GDM1 (cell line): ENCODE measurements around the gene ADRA2B.
"Not testable (repeated sequence)": the region's sequence is repeated elsewhere in the genome, so short reads cannot be mapped to it uniquely, and the experiment has no call there.

Experiments
- DNase-seq: peaks from one replicate; lab custom pipeline; 2025; lab: John Stamatoyannopoulos, UW

ADRA2B gene

DNA sequence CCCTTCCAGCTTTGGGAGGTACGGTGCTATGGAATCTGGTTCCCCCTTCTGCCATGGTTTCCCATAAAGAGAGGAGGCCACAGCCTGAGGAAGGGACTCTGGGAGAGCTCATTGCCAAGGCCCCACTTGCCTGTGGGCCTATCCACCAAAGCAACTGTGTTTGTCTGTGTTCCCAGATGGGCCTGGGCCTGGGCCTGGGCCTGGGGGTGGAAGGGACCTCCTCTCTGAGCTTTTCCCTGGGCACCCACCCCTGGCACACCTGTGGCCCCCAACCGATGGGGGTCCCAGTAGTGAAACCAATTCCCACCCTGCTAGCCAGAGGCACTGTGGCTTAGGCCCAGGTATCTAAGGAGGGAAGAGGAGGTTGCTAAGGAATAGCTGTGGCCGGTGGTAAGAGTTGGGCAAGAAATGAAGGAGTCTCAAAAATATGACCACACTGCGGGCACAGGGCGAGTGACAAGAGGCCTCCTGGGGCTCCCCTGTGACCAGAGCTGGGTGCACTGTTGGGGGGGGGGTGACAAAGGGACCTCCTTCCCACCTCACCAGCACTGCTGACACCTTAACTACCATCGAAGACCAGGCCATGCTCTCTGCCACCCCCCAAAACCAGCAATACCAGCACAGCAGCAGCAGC lies 33.8 kb upstream of the ADRA2B start:
- DNase-seq, result no peak

DNA sequence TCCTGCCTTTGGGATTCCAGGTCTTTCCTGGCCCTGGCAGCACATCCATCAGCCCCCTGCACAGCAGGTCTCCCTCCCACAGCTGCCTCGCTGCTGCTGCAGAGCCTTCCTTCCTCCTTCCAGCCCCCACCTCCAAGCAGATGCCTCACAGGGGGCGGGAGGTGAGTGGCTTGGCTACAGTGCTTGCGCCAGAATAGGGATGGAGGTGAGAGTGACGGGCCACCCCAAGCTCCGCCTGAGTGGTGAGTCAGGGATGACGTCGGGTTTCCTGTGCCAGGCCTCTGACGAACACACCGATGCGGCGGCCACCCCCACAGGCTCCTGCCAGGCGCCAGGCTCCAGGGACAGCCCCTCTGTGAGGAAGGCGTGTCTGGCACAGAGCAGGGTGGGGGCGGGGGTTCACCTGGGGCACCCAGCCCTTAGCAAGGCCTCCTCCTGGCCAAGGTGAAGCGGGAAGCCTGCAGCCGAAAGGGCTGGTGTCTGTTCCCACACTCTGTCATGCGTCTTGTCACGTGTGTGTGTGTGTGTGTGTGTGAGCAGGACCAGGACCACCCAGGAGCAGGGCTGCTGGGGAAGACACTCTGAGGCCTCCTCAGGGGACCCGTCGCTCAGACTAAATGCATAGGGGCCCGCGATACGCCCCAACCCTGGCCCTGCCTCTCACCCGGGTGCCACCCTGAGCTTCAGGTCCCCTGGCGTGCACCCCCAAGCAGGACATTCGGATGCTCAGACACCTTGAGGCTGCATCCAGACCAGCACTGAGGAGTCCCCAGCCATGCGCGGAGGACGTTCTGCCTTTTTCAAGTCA lies 32.2 kb upstream of the ADRA2B start:
- peak; percentile 75 for DNase-seq

DNA sequence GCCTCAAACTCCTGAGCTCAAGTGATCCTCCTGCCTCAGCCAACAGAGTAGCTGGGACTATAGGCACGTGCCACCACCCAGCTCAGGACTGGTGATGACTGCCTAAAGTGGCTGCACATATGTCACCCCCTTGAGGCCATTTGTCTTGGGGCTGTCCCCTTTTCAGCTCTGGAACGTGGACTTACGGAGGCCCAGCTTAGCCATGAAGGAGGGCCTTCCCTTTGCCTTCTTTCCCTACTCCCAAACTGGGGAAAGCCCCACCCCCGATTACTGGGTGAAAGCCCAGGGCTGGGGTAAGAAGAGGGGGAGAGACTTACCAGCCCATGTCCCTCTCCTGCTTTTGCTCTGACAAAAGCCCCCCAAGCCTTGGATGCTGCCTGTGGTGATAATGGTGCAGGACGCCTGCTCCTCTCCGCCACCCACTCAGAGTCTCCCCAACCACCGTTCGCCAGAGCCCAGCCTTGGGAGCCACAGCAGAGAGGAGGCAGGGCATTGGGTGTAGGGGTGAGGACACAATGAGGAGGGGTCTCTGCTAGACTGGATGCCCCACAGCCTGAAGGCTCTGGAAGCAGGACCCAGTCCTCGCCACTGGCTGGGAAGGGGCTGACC lies 31.3 kb upstream of the ADRA2B start:
- no peak for DNase-seq

DNA sequence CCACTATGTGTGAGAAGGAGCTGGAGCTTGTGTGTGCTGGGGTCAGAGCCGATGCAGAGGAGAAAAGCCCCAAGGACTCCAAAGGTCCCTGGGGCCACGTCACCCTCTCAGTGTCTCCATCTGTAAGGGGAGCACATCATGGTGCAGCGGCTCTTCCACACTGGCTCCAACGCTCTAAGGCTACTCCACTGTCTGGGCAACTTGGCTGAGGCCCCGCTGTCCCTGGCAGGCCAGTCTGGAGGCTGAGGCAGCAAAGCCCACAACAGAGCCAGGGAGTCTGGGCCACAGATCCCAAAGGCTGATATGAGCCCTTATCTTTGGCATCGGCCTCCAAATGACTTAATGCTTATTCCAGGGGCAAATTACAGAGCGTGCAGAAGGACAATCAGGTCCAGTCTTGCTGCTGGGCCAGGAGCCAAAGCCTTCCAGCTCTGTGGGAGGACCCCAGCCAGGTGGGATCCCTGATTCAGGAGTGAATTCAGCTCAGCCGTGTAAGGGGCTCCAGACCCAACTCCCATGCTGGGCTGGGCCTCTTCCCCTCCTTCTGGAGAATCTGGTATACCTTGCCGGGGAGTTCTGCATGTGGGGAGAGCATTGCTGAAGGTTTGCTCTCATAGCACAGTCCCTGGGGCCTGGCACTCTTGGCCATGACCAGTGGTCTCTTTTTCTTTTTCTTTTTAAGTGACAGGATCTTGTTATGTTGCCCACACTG lies 30.7 kb upstream of the ADRA2B start:
- DNase-seq, result no peak

DNA sequence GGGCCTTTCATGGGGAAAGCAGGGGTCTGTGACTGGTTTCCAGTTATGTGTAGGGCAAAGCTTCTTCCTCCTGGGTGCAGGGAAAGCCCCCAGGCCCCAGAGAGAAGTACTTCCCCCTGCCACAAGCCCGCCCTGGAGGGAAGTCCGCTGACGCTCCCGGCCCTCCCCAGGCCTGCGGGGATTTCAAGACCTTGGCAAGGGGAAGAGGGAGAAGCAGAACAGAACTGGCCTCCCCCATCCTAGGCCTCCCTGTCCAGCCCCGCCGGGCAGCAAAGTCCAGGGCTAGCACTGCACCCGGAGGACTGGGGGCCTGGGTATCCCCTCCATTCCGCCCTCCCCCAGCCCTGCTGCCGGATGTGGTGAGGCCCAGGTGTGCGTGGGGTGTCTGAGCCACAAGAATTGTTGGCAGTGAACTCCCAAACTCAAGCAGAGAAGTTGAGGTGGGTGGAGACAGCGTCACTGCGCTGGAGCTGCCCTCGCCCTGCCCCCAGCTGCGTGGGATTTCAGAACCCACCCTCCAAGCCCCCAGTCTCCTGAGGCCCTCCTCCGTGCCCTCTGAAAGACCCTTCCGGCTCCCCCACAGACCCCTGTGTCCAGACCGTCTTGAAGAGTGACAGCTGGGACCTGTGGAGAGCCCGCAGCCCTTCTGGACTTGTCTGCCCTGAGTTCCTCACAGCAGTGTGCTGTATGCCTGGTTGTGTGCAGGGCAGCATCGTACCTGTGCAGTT lies 29.9 kb upstream of the ADRA2B start:
- peak; percentile 70 for DNase-seq

DNA sequence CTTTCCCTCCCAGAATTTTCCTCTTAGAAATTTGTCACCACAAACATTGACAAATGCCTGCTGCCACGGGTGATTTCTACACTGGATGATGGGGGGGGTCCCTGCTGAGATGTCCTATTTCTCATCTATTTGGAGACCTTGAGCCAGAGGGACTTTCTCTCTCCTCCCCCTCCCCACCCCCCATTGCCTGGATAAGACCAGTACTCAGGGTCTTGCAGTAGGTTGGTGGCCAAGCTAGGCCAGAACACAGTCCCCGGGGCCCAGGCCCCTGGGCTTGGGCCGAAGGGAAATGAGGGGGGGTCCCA lies 29.4 kb upstream of the ADRA2B start:
- DNase-seq, result no peak

DNA sequence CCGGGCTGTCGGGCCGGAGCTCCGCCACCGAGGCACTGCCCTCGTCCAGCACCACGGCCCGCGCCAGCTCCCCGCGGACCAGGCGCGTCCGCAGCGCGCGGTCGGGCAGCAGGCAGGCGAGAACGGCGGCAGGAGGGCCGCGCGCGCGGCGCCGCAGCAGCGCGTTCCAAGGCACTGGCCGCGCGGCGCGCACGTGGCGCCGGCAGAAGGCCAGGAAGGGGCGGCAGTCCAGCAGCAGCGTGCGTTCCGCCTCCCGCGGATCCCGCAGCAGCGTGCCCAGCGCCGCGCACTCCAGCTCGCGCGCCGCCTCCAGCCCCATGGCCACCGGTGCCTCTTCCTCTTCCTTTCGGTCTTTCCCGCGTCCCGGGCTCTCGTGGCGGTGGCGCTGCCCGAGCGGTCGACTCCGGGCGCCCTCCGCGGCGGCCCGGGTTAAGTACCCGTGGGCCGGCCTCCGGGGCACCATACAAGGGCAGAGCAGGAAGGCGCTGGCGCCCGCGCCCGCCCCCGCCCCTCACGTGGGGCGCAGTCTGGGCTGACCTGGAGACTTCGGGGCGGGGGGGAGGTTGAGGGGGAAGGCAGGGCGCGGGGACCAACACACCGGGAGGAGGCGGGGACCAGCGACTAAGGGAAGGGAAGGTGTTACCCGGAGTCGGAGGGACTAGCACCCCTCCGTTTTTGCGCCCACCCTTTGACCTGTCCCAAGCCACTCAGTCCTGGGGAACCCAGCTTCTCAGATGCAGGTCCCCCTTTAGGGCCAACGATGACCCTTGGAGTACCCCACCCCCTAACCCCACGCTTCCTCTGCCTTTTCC lies 28.9 kb upstream of the ADRA2B start, which contains the start of gene DUSP2:
TSS of gene DUSP2 (minus strand) at position 405 of the 812 bp plus-strand sequence. CDS start at position 319, 86 bp downstream.
- DNase-seq, result peak; percentile 88

DNA sequence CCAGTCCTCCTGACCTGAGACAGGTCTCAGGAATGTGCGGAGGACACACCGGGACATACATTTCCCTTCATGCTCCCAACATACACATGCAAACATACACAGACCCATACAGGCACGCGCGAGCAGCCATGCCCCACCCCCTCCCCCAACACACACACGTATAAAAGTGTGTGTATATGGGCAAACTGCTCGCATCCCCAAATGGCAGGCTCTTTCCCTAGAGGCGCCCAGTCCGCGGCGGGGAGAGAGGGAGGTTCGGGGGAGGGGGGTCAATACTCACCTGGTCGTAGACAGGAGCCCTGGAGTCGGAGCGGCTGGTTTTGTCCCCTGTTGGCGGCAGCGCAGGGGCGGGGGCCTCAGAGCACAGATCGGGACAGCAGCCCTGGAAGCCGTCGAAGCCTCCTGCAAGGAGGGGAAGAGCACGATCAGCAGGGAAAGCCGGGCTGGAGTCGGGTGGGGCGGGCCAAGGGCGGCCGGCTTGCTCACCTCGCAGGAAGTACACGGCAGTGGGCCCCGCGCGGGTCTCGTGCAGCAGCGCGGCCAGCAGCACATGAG lies 28.2 kb upstream of the ADRA2B start:
- no peak for DNase-seq

DNA sequence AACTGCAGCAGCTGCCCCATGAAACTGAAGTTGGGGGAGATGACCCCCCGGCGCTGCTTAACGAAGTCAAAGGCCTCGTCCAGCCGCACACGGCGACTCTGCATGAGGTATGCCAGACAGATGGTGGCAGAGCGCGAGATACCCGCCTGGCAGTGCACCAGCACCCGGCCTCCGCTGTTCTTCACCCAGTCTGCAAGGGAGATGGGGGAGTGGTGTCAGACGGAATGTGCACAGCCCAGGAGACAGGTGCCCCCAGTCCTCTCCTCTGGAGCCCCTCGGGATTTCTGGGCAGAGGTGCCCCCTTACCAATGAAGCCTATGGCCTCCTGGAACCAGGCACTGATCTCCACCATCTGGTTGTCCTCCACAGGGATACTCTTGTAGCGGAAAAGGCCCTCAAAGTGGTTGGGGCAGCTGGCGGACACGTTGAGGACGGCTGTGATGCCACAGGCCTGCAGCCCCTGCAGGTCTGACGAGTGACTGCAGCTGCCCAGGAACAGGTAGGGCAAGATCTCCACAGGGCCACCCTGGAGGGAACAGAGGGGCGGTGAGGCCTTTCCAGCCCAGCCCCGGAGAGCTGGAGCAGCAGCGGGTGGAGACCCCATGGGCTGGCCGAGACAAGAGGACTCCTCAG lies 27.6 kb upstream of the ADRA2B start:
- no peak for DNase-seq

DNA sequence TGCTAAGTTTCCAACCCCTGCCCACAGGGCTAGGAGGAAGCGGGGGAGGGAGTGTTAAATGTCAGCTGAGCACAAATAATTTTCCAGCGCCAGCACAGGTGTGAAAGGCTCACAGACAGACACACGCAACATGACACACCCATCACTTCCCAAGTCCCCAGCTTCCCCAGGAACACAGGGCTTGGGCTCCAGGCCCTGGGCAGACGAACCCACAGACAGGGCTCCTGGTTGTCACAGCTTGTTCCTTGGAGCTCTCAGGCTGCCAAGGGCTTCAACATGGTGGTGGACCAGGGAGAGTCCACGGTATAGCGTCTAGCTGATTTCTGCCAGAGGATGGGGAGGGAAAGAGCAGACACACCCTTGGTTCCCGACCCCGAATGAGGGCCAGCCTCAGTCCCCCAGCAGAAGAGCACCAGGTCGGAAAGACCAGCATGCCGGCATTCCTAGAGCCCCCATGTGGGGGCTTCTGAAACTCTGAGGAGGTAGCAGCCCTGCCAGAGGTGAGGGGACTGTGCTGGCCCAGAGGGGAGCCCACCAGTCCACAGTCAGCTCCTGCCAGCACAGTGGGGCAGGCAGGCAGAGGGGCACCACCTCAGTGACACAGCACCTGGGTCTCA lies 27.0 kb upstream of the ADRA2B start:
- DNase-seq, result no peak

DNA sequence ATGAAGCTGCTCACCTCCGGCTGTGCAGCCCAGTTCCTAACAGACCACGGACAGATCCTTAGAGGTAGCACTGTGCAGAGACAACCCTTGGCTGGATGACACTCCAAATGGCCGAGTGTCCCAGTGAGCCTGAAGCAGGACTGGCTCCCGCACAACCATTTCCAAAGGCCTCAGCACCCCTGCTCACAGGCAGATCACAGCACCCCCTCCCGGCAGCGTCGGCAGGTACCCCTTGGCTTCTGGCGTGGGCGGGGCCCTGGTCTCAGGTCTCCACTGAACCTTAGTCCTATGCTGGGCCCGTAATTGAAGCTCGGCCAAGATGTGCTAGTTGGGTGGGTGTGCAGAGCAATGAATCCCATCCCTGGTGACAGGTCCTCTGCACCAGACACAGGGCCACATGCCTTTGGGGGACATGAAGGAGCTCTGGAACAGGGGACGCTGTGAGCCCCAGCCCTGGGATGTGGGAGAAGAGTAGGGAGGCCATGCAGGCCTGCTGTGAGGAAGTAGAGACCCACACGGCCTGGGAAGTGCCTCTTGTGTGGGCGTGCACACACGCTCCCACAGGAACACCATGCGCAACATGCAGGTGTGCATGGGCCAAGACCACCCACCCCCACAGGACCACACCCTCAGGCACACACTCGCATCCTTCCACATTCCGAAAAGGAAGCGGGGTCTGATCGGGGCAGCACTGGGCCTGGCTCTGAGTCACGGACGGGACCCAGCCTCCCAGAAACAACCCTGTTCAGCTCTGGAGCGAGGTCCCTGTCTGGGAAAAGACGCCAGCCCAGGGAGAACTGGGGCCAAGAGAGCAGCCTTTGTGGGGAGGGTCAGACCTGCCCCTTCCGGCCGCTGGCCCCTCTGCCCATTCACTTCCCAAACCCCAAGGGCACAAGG lies 26.1 kb upstream of the ADRA2B start:
- no peak for DNase-seq

DNA sequence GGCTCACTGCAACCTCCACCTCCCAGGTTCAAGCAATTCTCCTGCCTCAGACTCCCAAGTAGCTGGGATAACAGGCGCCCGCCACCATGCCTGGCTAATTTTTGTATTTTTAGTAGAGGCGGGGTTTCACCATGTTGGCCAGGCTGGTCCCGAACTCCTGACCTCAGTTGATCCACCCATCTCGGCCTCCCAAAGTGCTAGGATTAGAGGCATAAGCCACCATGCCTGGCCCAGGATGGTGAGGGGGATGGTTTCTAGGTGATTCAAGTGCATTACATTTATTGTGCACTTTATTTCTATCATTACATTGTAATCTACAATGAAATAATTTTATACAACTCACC lies 25.2 kb upstream of the ADRA2B start:
- not testable (repeated sequence) for DNase-seq

DNA sequence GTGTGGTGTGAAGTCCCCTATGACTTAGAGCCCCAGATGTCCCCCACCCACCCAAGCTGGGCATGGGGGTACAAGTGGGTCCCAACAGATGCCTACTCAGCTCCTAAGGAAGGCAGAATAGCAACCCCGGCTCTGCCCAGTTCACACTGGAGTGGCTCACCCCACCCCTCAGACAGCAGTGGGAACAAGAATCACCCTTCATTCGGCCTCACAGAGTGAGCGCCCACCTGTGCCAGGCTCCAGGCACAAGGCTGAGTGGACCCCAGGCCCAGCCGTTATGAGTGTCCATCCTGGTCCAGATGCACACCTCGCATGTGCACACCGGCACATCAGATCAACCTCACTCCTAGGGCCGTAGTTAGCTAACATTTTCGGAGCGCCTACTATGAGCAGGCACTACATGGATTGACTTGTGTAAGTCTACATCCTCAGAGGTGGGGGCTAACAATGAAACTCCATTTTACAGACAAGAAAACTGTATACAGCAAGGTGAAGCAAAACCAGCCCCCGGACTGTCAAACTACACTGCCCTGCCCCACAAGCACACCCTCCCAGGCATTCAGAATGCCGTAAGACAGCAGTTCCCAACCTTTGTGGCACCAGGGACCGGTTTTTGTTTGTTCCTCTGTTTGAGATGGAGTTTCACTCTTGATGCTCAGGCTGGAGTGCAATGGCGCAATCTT lies 24.7 kb upstream of the ADRA2B start:
- DNase-seq, result no peak

DNA sequence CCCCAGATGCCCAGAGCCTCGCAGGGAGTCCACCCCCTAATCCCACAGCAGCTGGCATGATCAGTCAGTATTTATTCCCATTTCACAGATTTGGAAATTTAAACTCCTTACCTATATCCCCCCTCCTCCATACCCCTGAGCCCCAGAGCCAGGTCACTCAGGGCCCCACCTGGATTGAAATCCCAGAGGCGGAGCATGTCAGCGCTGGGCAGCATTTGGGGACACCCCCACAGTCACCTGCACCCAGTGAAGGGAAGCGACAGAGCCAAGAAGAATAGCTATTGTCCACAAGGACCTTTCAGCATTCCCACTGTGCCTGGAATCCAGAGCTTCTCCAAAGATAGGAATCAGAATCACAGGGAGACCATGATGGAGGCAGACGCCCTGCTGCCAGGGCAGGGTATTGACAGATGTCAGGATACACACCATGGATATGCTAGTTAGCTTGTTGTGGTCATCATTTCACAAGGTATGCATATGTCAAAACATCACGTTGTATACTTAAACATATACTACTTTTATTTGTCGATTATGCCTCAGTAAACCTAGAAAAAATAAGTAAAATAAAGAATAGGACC lies 22.9 kb upstream of the ADRA2B start:
- no peak for DNase-seq

DNA sequence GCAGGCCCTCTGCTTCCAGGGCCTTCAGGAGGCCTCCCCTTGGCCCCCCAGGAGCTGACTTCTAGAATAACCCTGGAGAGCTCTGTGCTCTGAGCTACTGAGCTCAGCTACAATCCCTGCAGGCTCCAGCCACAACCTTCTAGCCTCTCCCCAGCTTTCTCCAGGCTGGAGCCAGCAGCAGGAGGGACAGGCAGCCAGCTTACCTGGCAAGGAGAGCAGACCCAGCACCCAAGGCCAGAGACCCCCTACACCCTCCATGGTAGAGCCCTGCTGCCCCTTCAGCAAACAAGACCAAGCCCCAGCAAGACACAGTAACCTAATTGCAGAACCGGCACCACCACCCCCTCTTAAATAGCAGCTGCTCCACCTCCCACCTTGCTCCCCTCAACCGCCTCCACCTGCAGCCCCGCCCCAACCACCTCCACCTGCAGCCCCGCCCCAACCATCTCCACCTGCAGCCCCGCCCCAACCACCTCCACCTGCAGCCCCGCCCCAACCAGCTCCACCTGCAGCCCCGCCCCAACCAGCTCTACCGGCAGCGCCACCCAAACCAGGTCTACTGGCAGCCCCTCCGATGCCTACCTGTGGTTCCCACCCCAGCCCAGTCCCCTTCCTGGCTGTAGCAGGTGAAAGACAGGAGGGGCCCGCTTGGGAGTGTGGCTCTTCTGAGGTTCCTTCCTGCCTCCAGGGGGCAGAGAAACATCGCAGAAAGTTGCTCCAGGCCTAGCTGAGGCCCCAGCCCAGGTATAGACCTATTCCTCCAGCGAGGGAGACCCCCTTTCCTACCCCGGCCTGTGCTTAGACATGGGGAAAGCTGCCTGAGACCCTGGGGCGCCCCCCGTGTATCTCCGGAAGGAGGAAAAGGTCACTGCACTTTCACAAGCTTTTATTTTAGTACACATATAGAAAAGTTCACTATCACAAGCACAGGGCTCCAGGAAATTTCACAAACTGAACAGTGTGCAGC lies 22.1 kb upstream of the ADRA2B start, which contains the start of gene ASTL:
TSS of gene ASTL (minus strand) at position 324 of the 967 bp plus-strand sequence. CDS start at position 258, 66 bp downstream.
- no peak for DNase-seq

DNA sequence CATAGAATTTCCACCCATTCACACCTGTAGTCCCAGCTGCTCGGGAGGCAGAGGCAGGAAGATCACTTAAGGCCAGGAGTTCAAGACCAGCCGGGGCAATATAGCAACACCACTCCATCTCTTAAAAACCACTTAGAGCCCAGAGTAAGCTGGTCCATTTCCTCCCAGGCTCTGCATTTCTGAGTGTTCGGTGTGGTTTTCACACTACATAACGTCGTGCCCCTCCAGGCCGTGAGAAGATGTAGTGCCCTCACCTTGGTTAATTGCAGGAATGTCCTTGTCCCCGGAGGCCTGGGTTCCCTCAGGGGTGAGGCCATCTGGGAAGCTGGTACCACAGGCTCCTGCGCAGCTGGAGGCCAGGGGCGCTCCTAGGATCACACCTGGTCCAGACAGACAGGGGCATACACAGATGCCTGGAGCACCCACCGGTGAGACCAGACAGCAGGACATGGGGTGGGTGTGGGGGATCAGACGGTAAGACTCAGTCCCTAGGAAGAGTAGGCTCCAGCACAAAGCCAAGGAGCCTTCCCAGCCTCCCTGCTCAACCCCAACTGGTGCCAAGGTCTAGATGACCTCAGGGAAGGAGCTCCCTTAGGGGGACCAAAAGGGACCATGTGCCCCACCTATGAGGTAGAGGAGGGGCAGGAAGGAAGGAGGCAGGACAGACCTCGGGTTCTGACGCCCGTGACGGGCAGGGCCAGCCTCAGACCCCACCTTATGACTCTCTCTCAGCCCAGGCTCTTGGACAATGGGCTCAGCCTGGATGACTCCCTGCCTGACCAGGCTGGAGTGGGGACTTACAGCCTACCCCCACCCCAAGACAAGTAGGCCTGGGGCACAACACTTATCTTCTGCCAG lies 21.2 kb upstream of the ADRA2B start:
- DNase-seq, result no peak
